Measurements from ENCODE around the gene PFKFB2. TPM values are rescaled to one million over a fixed set of nuclear protein-coding genes. Genes with fewer than 3 reads are reported as not detected.

PFKFB2 gene
- polyA plus RNA-seq, 1 donor (not counting 4 experiments of a cell fraction or from before 2014, with no cell fraction given) = 12.2 TPM

GRCh38 chr1:207047505-207047904 is 5.6 kb upstream of the PFKFB2 start:
- Histone ChIP-seq H3K9me1 (ENCODE audit: control insufficient read depth, extremely low read depth, insufficient read depth, low read length) (no peaks in the 10 kb centered on the region), H3K9ac (ENCODE audit: control insufficient read depth, extremely low read depth, insufficient read depth, low read length) (peak overlapping the region; percentile 1), H3K4me1 (ENCODE audit: control insufficient read depth, extremely low read depth, insufficient read depth, low read length) (peaks cover 47% of the 10 kb centered on the region), H2AFZ (ENCODE audit: control insufficient read depth, low read length) (no peak overlapping the region), H3K4me3 (ENCODE audit: control insufficient read depth in 2 of 3, extremely low read depth in 1 of 3, insufficient read depth in 2 of 3, low read depth in 1 of 3, low read length in 3 of 3) (no peak overlapping the region), H3K27ac (ENCODE audit: control insufficient read depth, insufficient read depth, low read length) (no peak overlapping the region), H3K79me2 (ENCODE audit: control insufficient read depth, insufficient read depth, low read length) (peaks cover 62% of the 10 kb centered on the region), H3K27me3 (ENCODE audit: control insufficient read depth, extremely low read depth, insufficient read depth, low read length) (no peaks in the 10 kb centered on the region), H3K9me3 (ENCODE audit: control insufficient read depth, low read depth, low read length) (no peaks in the 10 kb centered on the region), H3K36me3 (ENCODE audit: control insufficient read depth in 2 of 2, extremely low read depth in 1 of 2, insufficient read depth in 2 of 2, low read length in 2 of 2) (peaks cover 5 to 26% of the 10 kb centered on the region in 2 experiments), H3K4me2 (ENCODE audit: control insufficient read depth, extremely low read depth, insufficient read depth, low read depth, low read length) (peak overlapping the region; percentile 36), H4K20me1 (ENCODE audit: control insufficient read depth, extremely low read depth, insufficient read depth, low read length) (no peaks in the 10 kb centered on the region)
- dilution Hi-C loops (cut with MboI; ENCODE audit: extremely low pct_ligation_motif_present, low sequenced_read_pairs) = no loop called here
- FAIRE-seq = no peak
- TF ChIP-seq EZH2 (IDR thresholded peaks at IDR 0.05; ENCODE audit: low read length) (no peak), CTCF (optimal IDR thresholded peaks at IDR 0.05 in 1 of 3, IDR thresholded peaks at IDR 0.05 in 1 of 3, conservative IDR thresholded peaks at IDR 0.05 in 1 of 3; ENCODE audit: extremely low read depth in 1 of 3, insufficient read depth in 2 of 3, low read length in 3 of 3) (no peak)
- no peak for DNase-seq (ENCODE audit: low read depth, low spot score)

- Histone ChIP-seq H4K20me1 (ENCODE audit: control insufficient read depth, extremely low read depth, insufficient read depth, low read length) (no peaks in the 10 kb centered on the region), H3K4me2 (ENCODE audit: control insufficient read depth, extremely low read depth, insufficient read depth, low read depth, low read length) (peak overlapping the region; percentile 36), H3K4me3 (ENCODE audit: control insufficient read depth in 2 of 3, extremely low read depth in 1 of 3, insufficient read depth in 2 of 3, low read depth in 1 of 3, low read length in 3 of 3) (no peak overlapping the region), H3K4me1 (ENCODE audit: control insufficient read depth, extremely low read depth, insufficient read depth, low read length) (peaks cover 48% of the 10 kb centered on the region), H3K9me3 (ENCODE audit: control insufficient read depth, low read depth, low read length) (no peaks in the 10 kb centered on the region), H3K36me3 (ENCODE audit: control insufficient read depth in 2 of 2, extremely low read depth in 1 of 2, insufficient read depth in 2 of 2, low read length in 2 of 2) (peaks cover 5 to 26% of the 10 kb centered on the region in 2 experiments), H2AFZ (ENCODE audit: control insufficient read depth, low read length) (no peak overlapping the region), H3K27me3 (ENCODE audit: control insufficient read depth, extremely low read depth, insufficient read depth, low read length) (no peaks in the 10 kb centered on the region), H3K79me2 (ENCODE audit: control insufficient read depth, insufficient read depth, low read length) (peaks cover 62% of the 10 kb centered on the region), H3K9me1 (ENCODE audit: control insufficient read depth, extremely low read depth, insufficient read depth, low read length) (no peaks in the 10 kb centered on the region), H3K9ac (ENCODE audit: control insufficient read depth, extremely low read depth, insufficient read depth, low read length) (peak overlapping the region; percentile 1), H3K27ac (ENCODE audit: control insufficient read depth, insufficient read depth, low read length) (no peak overlapping the region)
- DNase-seq (ENCODE audit: low read depth, low spot score) (no peak), FAIRE-seq (no peak)
- TF ChIP-seq EZH2 (IDR thresholded peaks at IDR 0.05; ENCODE audit: low read length) = no peak
- TF ChIP-seq CTCF (optimal IDR thresholded peaks at IDR 0.05 in 1 of 3, IDR thresholded peaks at IDR 0.05 in 1 of 3, conservative IDR thresholded peaks at IDR 0.05 in 1 of 3; ENCODE audit: extremely low read depth in 1 of 3, insufficient read depth in 2 of 3, low read length in 3 of 3) = no peak
- dilution Hi-C loops (cut with MboI; ENCODE audit: extremely low pct_ligation_motif_present, low sequenced_read_pairs) = no loop called here
These were observed 5.0 kb upstream of the PFKFB2 start for GRCh38 chr1:207048041-207048440.
